Naive thymus-derived CD4-positive, alpha-beta T cell (primary cell): ENCODE results near the gene RERE. TPM values are rescaled to one million over a fixed set of nuclear protein-coding genes. Genes with fewer than 3 reads are reported as not detected.
A peak's percentile ranks its signal among the peaks of the same experiment; 100 is the strongest.

Source experiments
- ATAC-seq: fragments of 150-1000 bp; cut with Tn5 transposase; 2 replicates; pipeline ENCODE4 v1.10.0; 2021; ENCODE audit warnings: mild to moderate bottlenecking, moderate library complexity
- CTCF ChIA-PET: fragments of 350-600 bp; sonication (Branson Sonifier 250); formaldehyde crosslinking; loops from one replicate; lab custom pipeline; 2021; ENCODE audit warnings: antibody characterized with exemption; lab: Charles Lee
- POLR2A ChIA-PET: fragments of 350-600 bp; sonication (Branson Sonifier 250); formaldehyde crosslinking; loops from one replicate; lab custom pipeline; 2021; ENCODE audit warnings: antibody characterized with exemption, inconsistent platforms; lab: Charles Lee
- DNase-seq, 9 donors: peaks; one replicate each; pipeline versions ENCODE4 v3.0.0 to v3.0.0-alpha.2; 2020 to 2022; ENCODE audit warnings: mixed read lengths in 1 of 9
- H3K27ac ChIP-seq: one replicate; pipeline ENCODE4 v1.7.0; 2013; ENCODE audit warnings: mild to moderate bottlenecking, low read depth, low read length, moderate library complexity
- H3K27me3 ChIP-seq, 2 donors: one replicate each; pipeline ENCODE4 v1.7.0; 2013; ENCODE audit warnings: low read length in 2 of 2, mild to moderate bottlenecking in 2 of 2, moderate library complexity in 2 of 2; ENCODE audit not compliant: control insufficient read depth in 2 of 2, insufficient read depth in 2 of 2
- H3K36me3 ChIP-seq, 3 experiments: 1 replicate in 2 of 3; 2 replicates in 1 of 3; pipeline ENCODE4 v1.7.0; 2013; ENCODE audit warnings: low read length in 3 of 3, mild to moderate bottlenecking in 3 of 3, moderate library complexity in 1 of 3; ENCODE audit not compliant: insufficient read depth in 3 of 3, control insufficient read depth in 2 of 3
- H3K4me1 ChIP-seq, 2 donors: one replicate each; pipeline ENCODE4 v1.7.0; 2013; ENCODE audit warnings: low read length in 2 of 2, mild to moderate bottlenecking in 2 of 2, moderate library complexity in 1 of 2; ENCODE audit not compliant: control insufficient read depth in 2 of 2, insufficient read depth in 2 of 2
- H3K4me3 ChIP-seq: 2 replicates; pipeline ENCODE4 v1.7.0; 2013; ENCODE audit warnings: mild to moderate bottlenecking, low read length
- H3K9me3 ChIP-seq, 3 experiments: 1 replicate in 2 of 3; 2 replicates in 1 of 3; pipeline ENCODE4 v1.7.0; 2013; ENCODE audit warnings: low read length in 3 of 3; ENCODE audit not compliant: control insufficient read depth in 2 of 3
- H3K27ac Mint-ChIP-seq, 9 donors: one replicate each; pipeline ENCODE4 v1.8.0; 2020 to 2022; ENCODE audit warnings: mixed read lengths in 9 of 9, mild to moderate bottlenecking in 8 of 9, moderate library complexity in 5 of 9, inconsistent platforms in 2 of 9
- H3K27me3 Mint-ChIP-seq, 5 donors: one replicate each; pipeline ENCODE4 v1.8.0; 2021 to 2022; ENCODE audit warnings: mixed read lengths in 5 of 5, mild to moderate bottlenecking in 1 of 5
- H3K36me3 Mint-ChIP-seq, 5 donors: one replicate each; pipeline ENCODE4 v1.8.0; 2020 to 2022; ENCODE audit warnings: mixed read lengths in 5 of 5, mild to moderate bottlenecking in 3 of 5, inconsistent platforms in 1 of 5
- H3K4me1 Mint-ChIP-seq, 7 donors: one replicate each; pipeline ENCODE4 v1.8.0; 2020 to 2022; ENCODE audit warnings: mixed read lengths in 7 of 7, mild to moderate bottlenecking in 3 of 7, inconsistent platforms in 1 of 7
- H3K4me3 Mint-ChIP-seq, 10 donors: one replicate each; pipeline ENCODE4 v1.8.0; 2020 to 2022; ENCODE audit warnings: mild to moderate bottlenecking in 10 of 10, mixed read lengths in 10 of 10, moderate library complexity in 6 of 10, inconsistent platforms in 2 of 10
- H3K9me3 Mint-ChIP-seq, 11 donors: one replicate each; pipeline ENCODE4 v1.8.0; 2020 to 2022; ENCODE audit warnings: mixed read lengths in 11 of 11, mild to moderate bottlenecking in 4 of 11, inconsistent platforms in 1 of 11, moderate library complexity in 1 of 11
- intact Hi-C, 2 donors: fragments of 100-400 bp; cut with micrococcal nuclease; formaldehyde crosslinking; loops; one replicate each; pipeline ENCODE4 v1.15.1; 2023
- polyA plus RNA-seq, 2 donors: library from polyadenylated mRNA; unstranded; fragments of 300-500 nt; fragmentation: Illumina TruSeq; gene quantifications; one replicate each; pipeline ENCODE4 v1.2.3, GENCODE V29; 2021
- total RNA-seq, 6 experiments: library from RNA in 5 of 6; stranded (reverse) in 5 of 6; gene quantifications; 1 replicate in 5 of 6; 2 replicates in 1 of 6; pipeline ENCODE4 v1.2.3 and lab custom pipeline; 2021 to 2026

The RERE gene
- total and polyA plus RNA-seq, 7 experiments from 2014 or later, result 7.3 to 114 (median 106) TPM

DNA sequence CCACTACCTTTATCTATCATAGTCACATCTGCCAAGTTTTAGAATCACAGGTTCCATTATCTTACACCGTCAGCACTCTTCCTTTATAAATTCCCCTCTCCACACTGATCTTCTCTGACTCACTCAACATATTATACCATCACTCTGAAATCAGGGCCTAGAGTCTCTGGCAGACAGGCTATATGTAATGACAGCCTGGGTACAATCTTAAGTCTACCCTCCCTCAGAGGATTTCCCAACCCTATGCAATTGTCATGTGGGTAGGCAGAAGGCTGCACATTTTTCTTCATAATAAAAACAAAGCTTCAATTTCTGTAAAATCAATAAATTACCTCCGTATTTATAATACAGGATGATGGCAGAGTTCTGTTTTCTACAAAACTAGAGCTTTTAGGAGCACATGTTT is 138.0 kb downstream of the RERE start:
- H3K4me1 Mint-ChIP-seq, result peaks cover 4 to 34% (median 11%) of the 10 kb centered on the region in 7 donors
- no peak overlapping the region for H3K27ac Mint-ChIP-seq
- no peaks in the 10 kb centered on the region for H3K36me3 ChIP-seq
- no peak overlapping the region for H3K4me3 ChIP-seq
- no peaks in the 10 kb centered on the region for H3K4me1 ChIP-seq
- H3K27me3 Mint-ChIP-seq, result no peaks in the 10 kb centered on the region
- POLR2A ChIA-PET, result no interaction called here
- ATAC-seq (no peak), DNase-seq (no peak)
- H3K4me3 Mint-ChIP-seq, result no peak overlapping the region
- no peak overlapping the region for H3K27ac ChIP-seq
- no peaks in the 10 kb centered on the region for H3K27me3 ChIP-seq
- CTCF ChIA-PET, result interaction anchor here (0.7 kb wide), 2 partner anchors 9 to 324 kb away, joined by 3 read pairs; no protein-coding TSS in a partner anchor
- peaks cover 0 to 8% (median 6%) of the 10 kb centered on the region in 5 donors for H3K36me3 Mint-ChIP-seq
- no peaks in the 10 kb centered on the region for H3K9me3 Mint-ChIP-seq
- no peaks in the 10 kb centered on the region for H3K9me3 ChIP-seq
- intact Hi-C loops, result loop anchor here in 1 of 2 donors (10.0 kb wide), 1 partner anchor 215 kb away; no protein-coding TSS in a partner anchor

DNA sequence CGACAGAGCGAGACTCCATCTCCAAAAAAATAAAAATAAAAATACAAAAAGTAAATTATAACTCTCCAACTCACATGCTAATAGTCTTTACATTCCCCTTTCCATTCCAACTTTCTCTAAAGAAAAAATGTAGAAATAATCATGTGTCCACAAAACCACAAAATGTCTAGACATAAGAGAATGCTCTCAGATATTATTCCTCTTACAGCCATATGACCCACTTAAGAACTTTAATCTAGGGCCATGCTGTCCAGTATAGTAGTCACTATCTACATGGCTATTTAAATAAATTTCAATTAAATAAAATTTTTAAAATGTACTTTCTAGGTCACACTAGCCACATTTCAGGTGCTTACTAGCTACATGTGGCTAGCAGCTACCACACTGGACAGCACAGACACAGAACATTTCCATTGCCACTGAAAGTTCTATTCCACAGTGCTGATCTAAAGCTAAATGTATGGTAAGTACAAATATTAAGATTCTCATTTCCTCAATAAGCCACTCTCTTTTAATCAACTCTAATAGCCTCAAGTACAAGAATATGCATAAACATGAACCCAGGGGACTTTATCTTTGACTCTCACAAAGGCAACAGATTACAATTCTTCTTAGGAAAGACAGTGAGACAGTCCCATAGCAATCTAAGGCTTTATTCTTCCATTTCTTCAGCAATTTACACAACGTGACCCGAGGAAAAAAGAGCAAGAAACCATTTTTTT is 138.6 kb downstream of the RERE start:
- Histone ChIP-seq H3K9me3 (no peaks in the 10 kb centered on the region), H3K4me3 (no peak overlapping the region), H3K27me3 (no peaks in the 10 kb centered on the region), H3K4me1 (no peaks in the 10 kb centered on the region), H3K27ac (no peak overlapping the region), H3K36me3 (no peaks in the 10 kb centered on the region)
- ChIA-PET POLR2A (no interaction called here), CTCF (interaction anchor here (0.7 kb wide), 1 partner anchor 8 kb away, joined by 3 read pairs; no protein-coding TSS in a partner anchor)
- Mint-ChIP-seq H3K4me1 (peaks cover 4 to 32% (median 11%) of the 10 kb centered on the region in 7 donors), H3K27me3 (no peaks in the 10 kb centered on the region), H3K27ac (peak overlapping the region in 1 of 9 donors; percentile 51), H3K36me3 (peaks cover 0 to 8% (median 6%) of the 10 kb centered on the region in 5 donors), H3K9me3 (no peaks in the 10 kb centered on the region), H3K4me3 (no peak overlapping the region)
- no peak for DNase-seq
- intact Hi-C loops, result loop anchor here in 1 of 2 donors (10.0 kb wide), 1 partner anchor 214 kb away; no protein-coding TSS in a partner anchor
- no peak for ATAC-seq

DNA sequence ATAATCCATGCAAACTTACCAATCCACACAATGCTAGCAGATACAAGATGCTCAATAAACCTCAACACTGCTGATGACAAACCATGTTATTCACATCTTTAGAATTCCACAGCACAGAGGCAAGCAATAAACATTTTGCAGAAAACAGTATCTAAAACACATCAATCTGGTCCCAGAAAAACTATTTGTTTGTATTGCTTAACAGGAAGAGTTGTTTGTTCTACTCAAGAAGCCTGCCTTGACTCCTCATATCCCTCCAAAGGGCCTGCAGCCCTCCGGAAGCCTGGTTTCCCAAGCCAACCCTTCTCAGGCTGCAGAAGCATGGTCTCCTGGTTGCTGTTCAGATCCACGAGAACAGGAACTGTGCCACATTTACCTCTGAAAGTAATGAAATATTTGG is 139.7 kb downstream of the RERE start:
- DNase-seq (no peak), ATAC-seq (no peak)
- H3K4me3 Mint-ChIP-seq, result no peak overlapping the region
- Histone ChIP-seq H3K4me3 (no peak overlapping the region), H3K27ac (no peak overlapping the region), H3K27me3 (no peaks in the 10 kb centered on the region), H3K4me1 (no peaks in the 10 kb centered on the region), H3K9me3 (no peaks in the 10 kb centered on the region), H3K36me3 (no peaks in the 10 kb centered on the region)
- ChIA-PET POLR2A (interaction anchor here (0.6 kb wide), 1 partner anchor 119 kb away, joined by 7 read pairs; no protein-coding TSS in a partner anchor), CTCF (no interaction called here)
- H3K9me3 Mint-ChIP-seq, result no peaks in the 10 kb centered on the region
- intact Hi-C loops, result loop anchor here in 1 of 2 donors (10.0 kb wide), 1 partner anchor 213 kb away; no protein-coding TSS in a partner anchor
- peaks cover 4 to 32% (median 11%) of the 10 kb centered on the region in 7 donors for H3K4me1 Mint-ChIP-seq
- H3K27me3 Mint-ChIP-seq, result no peaks in the 10 kb centered on the region
- peak overlapping the region in 1 of 9 donors; percentile 4 for H3K27ac Mint-ChIP-seq
- H3K36me3 Mint-ChIP-seq, result peaks cover 0 to 8% (median 6%) of the 10 kb centered on the region in 5 donors

DNA sequence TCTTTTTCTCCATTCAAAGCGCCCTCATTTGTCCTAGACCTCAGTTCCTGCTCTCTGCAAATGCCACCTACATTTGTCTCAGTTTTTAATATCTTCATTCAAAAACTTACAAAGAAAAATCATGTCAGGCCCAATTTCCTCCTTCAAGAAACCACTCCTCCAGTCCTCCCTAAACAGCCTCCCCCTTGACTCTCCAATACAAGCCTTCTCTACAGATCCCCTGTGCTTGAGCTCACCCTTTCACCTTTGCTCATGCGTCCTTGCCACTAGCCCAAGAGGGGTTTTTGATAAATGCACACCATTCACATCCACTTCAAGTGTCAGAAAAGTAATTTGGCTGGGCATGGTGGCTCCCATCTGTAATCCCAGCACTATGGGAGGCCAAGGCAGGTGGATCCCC is 140.6 kb downstream of the RERE start:
- POLR2A ChIA-PET, result interaction anchor here (0.6 to 0.7 kb wide), 2 partner anchors 118 to 684 kb away, joined by 3 to 7 read pairs; no protein-coding TSS in a partner anchor
- H3K36me3 Mint-ChIP-seq, result peaks cover 0 to 8% (median 6%) of the 10 kb centered on the region in 5 donors
- Histone ChIP-seq H3K4me3 (no peak overlapping the region), H3K36me3 (no peaks in the 10 kb centered on the region), H3K9me3 (no peaks in the 10 kb centered on the region), H3K27me3 (no peaks in the 10 kb centered on the region), H3K27ac (no peak overlapping the region), H3K4me1 (no peaks in the 10 kb centered on the region)
- peaks cover 4 to 31% (median 7%) of the 10 kb centered on the region in 7 donors for H3K4me1 Mint-ChIP-seq
- DNase-seq (no peak), ATAC-seq (no peak)
- H3K4me3 Mint-ChIP-seq, result no peak overlapping the region
- no peaks in the 10 kb centered on the region for H3K27me3 Mint-ChIP-seq
- CTCF ChIA-PET, result no interaction called here
- no peaks in the 10 kb centered on the region for H3K9me3 Mint-ChIP-seq
- H3K27ac Mint-ChIP-seq, result peak overlapping the region in 2 of 9 donors; percentile 1 to 3
- intact Hi-C loops, result loop anchor here in 1 of 2 donors (10.0 kb wide), 1 partner anchor 212 kb away; no protein-coding TSS in a partner anchor

DNA sequence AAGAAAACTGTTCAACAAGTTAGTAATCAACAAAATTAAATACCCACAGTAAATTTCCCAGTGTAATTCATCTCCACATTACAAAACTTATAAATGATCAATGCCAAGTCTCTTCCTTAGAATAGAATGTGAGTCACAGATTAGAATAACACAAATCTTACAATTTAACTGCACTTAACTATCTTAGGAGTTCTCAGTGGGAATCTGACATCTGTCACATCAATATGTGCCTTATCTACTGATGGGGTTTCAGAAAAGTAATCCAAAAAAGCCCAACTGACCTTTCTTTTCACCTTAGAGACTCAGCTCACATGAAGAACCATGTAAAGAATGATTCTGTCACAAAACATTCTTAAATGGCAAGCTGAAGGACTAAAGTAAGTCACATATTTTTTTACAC is 141.4 kb downstream of the RERE start:
- H3K27ac ChIP-seq, result no peak overlapping the region
- POLR2A ChIA-PET, result no interaction called here
- CTCF ChIA-PET, result no interaction called here

DNA sequence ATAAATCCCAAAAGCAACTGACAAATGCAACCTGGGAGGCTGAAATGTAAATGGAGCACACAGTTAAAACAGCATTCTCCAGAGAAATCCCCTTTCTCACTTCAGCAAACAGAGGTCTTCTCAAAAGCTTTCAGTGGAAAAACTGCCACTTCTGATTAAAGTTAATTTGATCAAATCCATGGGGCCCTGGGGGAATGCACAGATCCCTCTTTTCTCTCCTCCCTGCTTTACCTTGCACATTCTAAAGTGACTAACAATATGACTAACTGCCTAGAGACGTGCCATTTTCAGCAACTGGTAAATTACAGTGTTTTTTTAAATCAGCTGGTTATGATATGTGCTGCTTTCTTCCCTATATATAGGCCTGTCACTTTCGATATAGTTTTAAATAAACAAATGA is 142.5 kb downstream of the RERE start:
- CTCF ChIA-PET, result interaction anchor here (1.0 to 4.2 kb wide), 2 partner anchors 12 to 113 kb away, joined by 3 to 21 read pairs; no protein-coding TSS in a partner anchor
- H3K36me3 Mint-ChIP-seq, result peaks cover 0 to 8% (median 6%) of the 10 kb centered on the region in 5 donors
- Histone ChIP-seq H3K4me1 (peaks cover 0 to 8% of the 10 kb centered on the region in 2 donors), H3K27ac (no peak overlapping the region), H3K36me3 (no peaks in the 10 kb centered on the region), H3K27me3 (no peaks in the 10 kb centered on the region), H3K9me3 (no peaks in the 10 kb centered on the region), H3K4me3 (no peak overlapping the region)
- H3K27ac Mint-ChIP-seq, result peak overlapping the region in 1 of 9 donors; percentile 29
- H3K9me3 Mint-ChIP-seq, result no peaks in the 10 kb centered on the region
- no peak overlapping the region for H3K4me3 Mint-ChIP-seq
- H3K27me3 Mint-ChIP-seq, result no peaks in the 10 kb centered on the region
- DNase-seq (no peak), ATAC-seq (no peak)
- intact Hi-C loops, result loop anchor here in 1 of 2 donors (5.0 to 10.0 kb wide), 2 partner anchors 210 to 268 kb away; no protein-coding TSS in a partner anchor
- H3K4me1 Mint-ChIP-seq, result peaks cover 13 to 49% (median 26%) of the 10 kb centered on the region in 7 donors
- POLR2A ChIA-PET, result no interaction called here

More for the DNA sequence above, 141.4 kb downstream of the RERE start:
- intact Hi-C loops, result loop anchor here in 1 of 2 donors (10.0 kb wide), 1 partner anchor 211 kb away; no protein-coding TSS in a partner anchor
- no peak overlapping the region for H3K27ac Mint-ChIP-seq
- H3K4me3 ChIP-seq, result no peak overlapping the region
- H3K9me3 ChIP-seq, result no peaks in the 10 kb centered on the region
- no peak for ATAC-seq
- H3K4me1 ChIP-seq, result no peaks in the 10 kb centered on the region
- no peaks in the 10 kb centered on the region for H3K9me3 Mint-ChIP-seq
- H3K4me3 Mint-ChIP-seq, result no peak overlapping the region
- peaks cover 2 to 37% (median 14%) of the 10 kb centered on the region in 7 donors for H3K4me1 Mint-ChIP-seq
- no peaks in the 10 kb centered on the region for H3K27me3 Mint-ChIP-seq
- H3K36me3 ChIP-seq, result no peaks in the 10 kb centered on the region
- peaks cover 0 to 8% (median 6%) of the 10 kb centered on the region in 5 donors for H3K36me3 Mint-ChIP-seq
- no peaks in the 10 kb centered on the region for H3K27me3 ChIP-seq
- no peak for DNase-seq
